Stomach (tissue), 9 donors: ENCODE measurements around the gene HOMER1. TPM values are rescaled to one million over a fixed set of nuclear protein-coding genes. Genes with fewer than 3 reads are reported as not detected.

Experiments
- DNase-seq, 2 donors: peaks; one replicate each; pipeline versions ENCODE4 v3.0.0 to v3.0.0-alpha.2; 2013 to 2019
- H3K27ac ChIP-seq, 5 donors: fragments of 200-600 bp in 4 of 5; sonication (generic) in 4 of 5; one replicate each; pipeline ENCODE4 v1.5.1; 2013 to 2019; ENCODE audit warnings: mild to moderate bottlenecking in 1 of 5, moderate library complexity in 1 of 5
- H3K27me3 ChIP-seq, 3 donors: fragments of 200-600 bp; sonication (generic); one replicate each; pipeline ENCODE4 v1.5.1; 2017 to 2019; ENCODE audit warnings: mixed run types in 1 of 3
- H3K36me3 ChIP-seq, 4 donors: fragments of 200-600 bp; sonication (generic); 1 replicate in 3 of 4; 2 replicates in 1 of 4; pipeline ENCODE4 v1.5.1; 2016 to 2019
- H3K4me1 ChIP-seq, 4 donors: fragments of 200-600 bp; sonication (generic); one replicate each; pipeline ENCODE4 v1.5.1; 2016 to 2019
- H3K4me3 ChIP-seq, 4 donors: fragments of 200-600 bp; sonication (generic) in 3 of 4; one replicate each; pipeline ENCODE4 v1.5.1; 2016 to 2019; ENCODE audit warnings: mild to moderate bottlenecking in 1 of 4
- H3K9me3 ChIP-seq, 4 donors: fragments of 200-600 bp; sonication (generic); one replicate each; pipeline ENCODE4 v1.5.1; 2016 to 2019
- CTCF ChIP-seq, 7 experiments: fragments of 450-650 bp in 4 of 7; fragments of 200-600 bp in 3 of 7; sonication (generic) in 3 of 7; IDR thresholded peaks; one replicate each; pipeline ENCODE4 v1.5.1; 2016 to 2019; ENCODE audit warnings: antibody characterized with exemption in 7 of 7, control low read depth in 2 of 7, mild to moderate bottlenecking in 1 of 7
- EP300 ChIP-seq: sonication (generic); formaldehyde crosslinking; IDR thresholded peaks from one replicate; pipeline ENCODE4 v1.6.1; 2017; ENCODE audit warnings: antibody characterized with exemption
- POLR2A ChIP-seq, 4 donors: fragments of 450-650 bp; IDR thresholded peaks; one replicate each; pipeline ENCODE4 v1.6.1; 2016; ENCODE audit warnings: antibody characterized with exemption in 4 of 4, control low read depth in 2 of 4, mild to moderate bottlenecking in 1 of 4, moderate library complexity in 1 of 4
- POLR2AphosphoS5 ChIP-seq, 3 donors: sonication (generic); formaldehyde crosslinking; IDR thresholded peaks; one replicate each; pipeline ENCODE4 v1.6.1; 2016; ENCODE audit warnings: antibody characterized with exemption in 3 of 3
- WGBS, 5 donors: extraction: QIAGEN DNeasy Blood & Tissue Kit in 3 of 5; methylation state at CpG; one replicate each; pipeline versions ENCODE4 v1.1.5 to v1.1.7; 2013 to 2018; 5-methylcytosine and 5-hydroxymethylcytosine counted together
- intact Hi-C: fragments of 100-400 bp; cut with DNase I; formaldehyde crosslinking; loops from one replicate; pipeline ENCODE4 v1.15.1; 2023; ENCODE audit warnings: low total_unique reads
- polyA plus RNA-seq, 3 donors: library from polyadenylated mRNA; stranded (reverse); fragments of 200-250 nt; gene quantifications; one replicate each; pipeline ENCODE4 v1.2.3, GENCODE V29; 2013
- total RNA-seq, 5 donors: library from RNA; depleted of rRNA; stranded (reverse); fragments of >200 nt; gene quantifications; one replicate each; pipeline versions ENCODE4 v1.1.0 to v1.2.3, GENCODE V29; 2014 to 2016
- donor health status: healthy with polysubstance abuse.
- donor health status: Bipolar disorder and iron deficiency.
- donor health status: healthy.

The HOMER1 gene
- total and polyA plus RNA-seq, 8 donors: 0.85 to 21.6 (median 3.7) TPM

- no peak for DNase-seq
- TF ChIP-seq POLR2A (IDR thresholded peaks at IDR 0.05) (no peak), EP300 (no peak)
- Histone ChIP-seq H3K4me3 (no peak overlapping the region), H3K27me3 (no peaks in the 10 kb centered on the region), H3K9me3 (no peaks in the 10 kb centered on the region), H3K27ac (no peak overlapping the region), H3K36me3 (no peaks in the 10 kb centered on the region), H3K4me1 (peaks cover 0 to under 1% (median 0%) of the 10 kb centered on the region in 4 donors)
- 74 to 97% (median 87%) methylated on average over 3 of the region's 3 CpGs for WGBS, 5 donors
- intact Hi-C loops: no loop called here
Observed at GRCh38 chr5:79561525-79561893, 47.6 kb upstream of the HOMER1 start.

- intact Hi-C loops: no loop called here
- TF ChIP-seq POLR2AphosphoS5 (IDR thresholded peaks at IDR 0.05) (no peak), EP300 (no peak), CTCF (IDR thresholded peaks at IDR 0.05) (no peak), POLR2A (IDR thresholded peaks at IDR 0.05) (no peak)
- DNase-seq: no peak
- no peaks in the 10 kb centered on the region for H3K36me3 ChIP-seq
- H3K27me3 ChIP-seq: no peaks in the 10 kb centered on the region
- no peaks in the 10 kb centered on the region for H3K9me3 ChIP-seq
- peaks cover 0 to 6% (median 0%) of the 10 kb centered on the region in 4 donors for H3K4me1 ChIP-seq
- no peak overlapping the region for H3K27ac ChIP-seq
- 71 to 91% (median 82%) methylated on average over 4 of the region's 4 CpGs for WGBS, 5 donors
- H3K4me3 ChIP-seq: no peak overlapping the region
Observed at GRCh38 chr5:79560771-79561524, 47.0 kb upstream of the HOMER1 start.

GRCh38 chr5:79555418-79555817, 41.5 kb upstream of the HOMER1 start:
- intact Hi-C loops: no loop called here
- Histone ChIP-seq H3K27ac (no peak overlapping the region), H3K27me3 (no peaks in the 10 kb centered on the region), H3K9me3 (no peaks in the 10 kb centered on the region), H3K4me3 (no peak overlapping the region), H3K4me1 (peaks cover 0 to 8% (median 0%) of the 10 kb centered on the region in 4 donors), H3K36me3 (no peaks in the 10 kb centered on the region)
- no peak for DNase-seq
- TF ChIP-seq POLR2A (IDR thresholded peaks at IDR 0.05): no peak
- TF ChIP-seq EP300: no peak
- TF ChIP-seq CTCF (IDR thresholded peaks at IDR 0.05): no peak
- no peak for TF ChIP-seq POLR2AphosphoS5 (IDR thresholded peaks at IDR 0.05)
- 61 to 69% (median 64%) methylated on average over 3 of the region's 3 CpGs for WGBS, 5 donors

GRCh38 chr5:79552984-79553383, 39.0 kb upstream of the HOMER1 start:
- peak in 1 of 2 donors; percentile 26 for DNase-seq
- Histone ChIP-seq H3K4me1 (peaks cover 0 to 14% (median 0%) of the 10 kb centered on the region in 4 donors), H3K9me3 (no peaks in the 10 kb centered on the region), H3K36me3 (no peaks in the 10 kb centered on the region), H3K4me3 (no peak overlapping the region), H3K27ac (no peak overlapping the region), H3K27me3 (no peaks in the 10 kb centered on the region)
- TF ChIP-seq POLR2A (IDR thresholded peaks at IDR 0.05): no peak
- no peak for TF ChIP-seq POLR2AphosphoS5 (IDR thresholded peaks at IDR 0.05)
- no peak for TF ChIP-seq EP300
- no peak for TF ChIP-seq CTCF (IDR thresholded peaks at IDR 0.05)
- intact Hi-C loops: loop anchor here (5.0 kb wide), 1 partner anchor 304 kb away; no protein-coding TSS in a partner anchor
- 26 to 49% (median 40%) methylated on average over 4 of the region's 4 CpGs for WGBS, 5 donors

GRCh38 chr5:79547982-79548381, 34.0 kb upstream of the HOMER1 start:
- no peak overlapping the region for H3K4me3 ChIP-seq
- TF ChIP-seq EP300 (no peak), CTCF (IDR thresholded peaks at IDR 0.05) (no peak), POLR2AphosphoS5 (IDR thresholded peaks at IDR 0.05) (no peak), POLR2A (IDR thresholded peaks at IDR 0.05) (no peak)
- no peaks in the 10 kb centered on the region for H3K36me3 ChIP-seq
- no peaks in the 10 kb centered on the region for H3K9me3 ChIP-seq
- peak overlapping the region in 2 of 5 donors; percentile 2 to 31 for H3K27ac ChIP-seq
- intact Hi-C loops: no loop called here
- DNase-seq: peak in 1 of 2 donors; percentile 77
- no peaks in the 10 kb centered on the region for H3K27me3 ChIP-seq
- H3K4me1 ChIP-seq: peaks cover 0 to 17% (median 3%) of the 10 kb centered on the region in 4 donors
- WGBS, 5 donors: 41 to 59% (median 44%) methylated on average over 1 of the region's 1 CpG
